Activated naive CD4-positive, alpha-beta T cell treated with anti-CD3 and anti-CD28 coated beads, Interleukin-2, amount 10 ng/mL, durations not matched to agents 7 days and 5 days (primary cell): Measurements from ENCODE around the gene EXOSC2.

ENCODE experiments used
- CTCF ChIA-PET: fragments of 350-600 bp; sonication (Branson Sonifier 250); formaldehyde crosslinking; loops from one replicate; lab custom pipeline; 2021; ENCODE audit warnings: antibody characterized with exemption; lab: Charles Lee
- DNase-seq: peaks from one replicate; pipeline ENCODE4 v3.0.0-alpha.2; 2020
- H3K27ac Mint-ChIP-seq: one replicate; pipeline ENCODE4 v1.8.0; 2021; ENCODE audit warnings: mild to moderate bottlenecking, moderate library complexity, mixed read lengths
- H3K27me3 Mint-ChIP-seq: one replicate; pipeline ENCODE4 v1.8.0; 2021; ENCODE audit warnings: mild to moderate bottlenecking, mixed read lengths
- H3K36me3 Mint-ChIP-seq: one replicate; pipeline ENCODE4 v1.8.0; 2021; ENCODE audit warnings: mixed read lengths
- H3K4me1 Mint-ChIP-seq: one replicate; pipeline ENCODE4 v1.8.0; 2021; ENCODE audit warnings: mixed read lengths
- H3K4me3 Mint-ChIP-seq: one replicate; pipeline ENCODE4 v1.8.0; 2021; ENCODE audit warnings: mild to moderate bottlenecking, moderate library complexity, mixed read lengths
- H3K9me3 Mint-ChIP-seq: one replicate; pipeline ENCODE4 v1.8.0; 2021; ENCODE audit warnings: mixed read lengths

EXOSC2 gene

DNA sequence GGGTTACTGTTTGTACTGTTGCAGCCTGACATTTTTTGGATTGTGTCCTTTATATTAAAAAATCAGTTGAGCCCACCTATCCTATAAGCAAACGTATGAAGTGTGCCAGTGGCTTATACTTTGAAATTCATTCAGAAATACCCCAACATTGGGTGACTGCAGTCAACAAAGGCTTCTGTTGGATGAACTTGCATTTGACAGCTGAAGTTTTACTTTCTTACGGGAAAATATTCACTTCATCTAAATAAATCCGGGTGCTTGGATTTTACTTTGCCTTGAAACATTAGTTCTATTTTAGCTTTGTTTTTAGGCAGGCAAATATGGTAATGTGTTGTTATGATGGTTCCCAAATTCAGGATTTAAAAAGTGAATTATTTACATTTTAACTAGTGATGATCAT lies 21.7 kb downstream of the EXOSC2 start:
- Mint-ChIP-seq H3K27me3 (peaks cover 8% of the 10 kb centered on the region), H3K9me3 (no peaks in the 10 kb centered on the region), H3K4me1 (peaks cover 35% of the 10 kb centered on the region), H3K36me3 (no peaks in the 10 kb centered on the region), H3K27ac (no peak overlapping the region), H3K4me3 (peak overlapping the region; percentile 17)
- CTCF ChIA-PET = interaction anchor here (0.9 kb wide), 1 partner anchor 9 kb away, joined by 5 read pairs; no protein-coding TSS in a partner anchor
- no peak for DNase-seq

- CTCF ChIA-PET = no interaction called here
- no peaks in the 10 kb centered on the region for H3K27me3 Mint-ChIP-seq
- H3K27ac Mint-ChIP-seq = no peak overlapping the region
- H3K9me3 Mint-ChIP-seq = no peaks in the 10 kb centered on the region
- no peak overlapping the region for H3K4me3 Mint-ChIP-seq
- peaks cover 31% of the 10 kb centered on the region for H3K4me1 Mint-ChIP-seq
- DNase-seq = no peak
- no peaks in the 10 kb centered on the region for H3K36me3 Mint-ChIP-seq
These were observed 25.0 kb downstream of the EXOSC2 start for GRCh38 chr9:130718562-130718961.

- Mint-ChIP-seq H3K4me1 (peaks cover 9% of the 10 kb centered on the region), H3K27me3 (no peaks in the 10 kb centered on the region), H3K4me3 (no peak overlapping the region), H3K36me3 (no peaks in the 10 kb centered on the region), H3K9me3 (no peaks in the 10 kb centered on the region), H3K27ac (no peak overlapping the region)
- DNase-seq = no peak
- CTCF ChIA-PET = no interaction called here
These were observed 27.2 kb downstream of the EXOSC2 start for GRCh38 chr9:130720762-130721161.

GRCh38 chr9:130728721-130729120 lies 35.1 kb downstream of the EXOSC2 start:
- Mint-ChIP-seq H3K4me3 (no peak overlapping the region), H3K36me3 (no peaks in the 10 kb centered on the region), H3K27me3 (no peaks in the 10 kb centered on the region), H3K9me3 (no peaks in the 10 kb centered on the region), H3K27ac (no peak overlapping the region), H3K4me1 (no peaks in the 10 kb centered on the region)
- CTCF ChIA-PET = interaction anchor here (0.7 kb wide), 1 partner anchor 318 kb away, joined by 4 read pairs; no protein-coding TSS in a partner anchor
- no peak for DNase-seq

DNA sequence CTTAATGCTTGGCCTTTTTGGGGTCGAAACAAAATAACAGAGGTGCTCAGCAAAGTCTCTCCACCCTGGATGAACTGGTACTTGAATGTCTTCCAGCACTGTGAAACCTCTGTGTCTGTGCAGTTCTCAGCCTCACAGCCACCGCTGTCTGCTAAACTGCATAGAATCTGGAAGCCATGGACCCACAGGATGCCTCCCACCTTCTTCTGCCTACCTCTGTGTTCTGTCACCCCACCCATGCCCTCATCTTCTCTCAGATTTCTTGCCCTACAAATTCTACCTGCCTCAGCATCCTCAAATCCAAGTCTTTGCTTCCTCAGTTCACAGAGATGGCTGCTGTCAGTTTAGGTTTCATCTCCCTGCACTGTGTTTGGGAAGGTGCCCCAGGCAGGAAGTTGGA lies 35.6 kb downstream of the EXOSC2 start:
- H3K27ac Mint-ChIP-seq = no peak overlapping the region
- CTCF ChIA-PET = no interaction called here

GRCh38 chr9:130731355-130731754 lies 37.8 kb downstream of the EXOSC2 start:
- H3K27me3 Mint-ChIP-seq = no peaks in the 10 kb centered on the region
- CTCF ChIA-PET = interaction anchor here (1.7 kb wide), 1 partner anchor 24 kb away, joined by 5 read pairs; no protein-coding TSS in a partner anchor
- no peak for DNase-seq
- no peaks in the 10 kb centered on the region for H3K4me1 Mint-ChIP-seq
- no peaks in the 10 kb centered on the region for H3K9me3 Mint-ChIP-seq
- no peak overlapping the region for H3K27ac Mint-ChIP-seq
- H3K4me3 Mint-ChIP-seq = no peak overlapping the region
- H3K36me3 Mint-ChIP-seq = no peaks in the 10 kb centered on the region

More for the DNA sequence above, 35.6 kb downstream of the EXOSC2 start:
- H3K4me3 Mint-ChIP-seq = no peak overlapping the region
- H3K9me3 Mint-ChIP-seq = no peaks in the 10 kb centered on the region
- no peak for DNase-seq
- no peaks in the 10 kb centered on the region for H3K4me1 Mint-ChIP-seq
- H3K27me3 Mint-ChIP-seq = no peaks in the 10 kb centered on the region
- H3K36me3 Mint-ChIP-seq = no peaks in the 10 kb centered on the region

DNA sequence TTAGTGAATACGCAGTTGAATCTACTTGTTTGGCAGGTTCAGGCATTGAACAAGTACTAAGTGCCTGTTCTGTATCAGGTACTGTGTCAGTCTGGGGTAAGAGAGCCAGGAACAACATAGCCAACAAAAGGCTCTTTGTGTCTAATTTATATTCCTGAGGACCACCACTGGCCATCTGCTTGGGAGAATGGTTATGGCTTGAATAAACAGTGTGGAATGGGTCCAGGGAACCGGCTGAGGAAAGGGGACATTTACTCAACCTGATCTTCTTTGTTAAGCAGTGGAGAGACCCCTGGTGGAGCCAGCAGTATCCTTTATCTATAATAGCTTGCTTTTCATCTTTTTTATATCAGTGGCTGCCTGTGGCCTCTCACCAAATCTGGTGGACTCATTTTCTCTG lies 38.6 kb downstream of the EXOSC2 start:
- H3K27ac Mint-ChIP-seq = no peak overlapping the region
- DNase-seq = no peak
- no peaks in the 10 kb centered on the region for H3K36me3 Mint-ChIP-seq

DNA sequence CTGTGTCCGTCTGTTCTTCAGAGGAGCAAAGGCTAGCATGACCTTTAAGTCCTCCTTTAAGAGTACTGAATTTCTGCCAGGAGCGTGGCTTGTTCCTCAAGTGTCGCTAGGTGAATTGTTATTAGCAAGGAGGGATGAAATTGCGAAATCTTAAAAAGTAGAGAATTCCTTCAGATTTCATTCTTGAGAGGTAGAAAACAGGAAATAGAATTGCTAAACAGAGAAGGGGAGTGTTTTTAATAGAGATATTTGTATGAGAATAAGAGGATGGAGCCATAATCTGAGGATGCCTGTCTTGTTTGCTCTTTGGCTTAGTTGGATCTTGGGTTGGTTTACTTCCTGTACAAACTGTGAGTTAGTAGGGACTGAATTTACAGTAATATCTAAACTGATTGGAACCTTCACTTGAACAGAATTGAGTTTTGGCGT lies 39.2 kb downstream of the EXOSC2 start:
- H3K36me3 Mint-ChIP-seq = no peaks in the 10 kb centered on the region
- no peaks in the 10 kb centered on the region for H3K9me3 Mint-ChIP-seq
- no peaks in the 10 kb centered on the region for H3K27me3 Mint-ChIP-seq
- no peak overlapping the region for H3K27ac Mint-ChIP-seq
- no peaks in the 10 kb centered on the region for H3K4me1 Mint-ChIP-seq
- no peak overlapping the region for H3K4me3 Mint-ChIP-seq
- CTCF ChIA-PET = interaction anchor here (1.0 kb wide), 1 partner anchor 26 kb away, joined by 5 read pairs; no protein-coding TSS in a partner anchor
- no peak for DNase-seq

More for the DNA sequence above, 38.6 kb downstream of the EXOSC2 start:
- no peaks in the 10 kb centered on the region for H3K4me1 Mint-ChIP-seq
- H3K4me3 Mint-ChIP-seq = no peak overlapping the region
- CTCF ChIA-PET = interaction anchor here (0.7 to 1.0 kb wide), 2 partner anchors 25 to 31 kb away, joined by 3 to 5 read pairs; no protein-coding TSS in a partner anchor
- no peaks in the 10 kb centered on the region for H3K9me3 Mint-ChIP-seq
- no peaks in the 10 kb centered on the region for H3K27me3 Mint-ChIP-seq

- no peak overlapping the region for H3K27ac Mint-ChIP-seq
- H3K27me3 Mint-ChIP-seq = no peaks in the 10 kb centered on the region
- CTCF ChIA-PET = no interaction called here
- H3K4me3 Mint-ChIP-seq = no peak overlapping the region
- H3K4me1 Mint-ChIP-seq = no peaks in the 10 kb centered on the region
- no peaks in the 10 kb centered on the region for H3K36me3 Mint-ChIP-seq
- H3K9me3 Mint-ChIP-seq = no peaks in the 10 kb centered on the region
- DNase-seq = no peak
These were observed 42.0 kb downstream of the EXOSC2 start for GRCh38 chr9:130735566-130735965.

- CTCF ChIA-PET = no interaction called here
- Mint-ChIP-seq H3K4me3 (no peak overlapping the region), H3K9me3 (no peaks in the 10 kb centered on the region), H3K27me3 (no peaks in the 10 kb centered on the region), H3K36me3 (no peaks in the 10 kb centered on the region), H3K27ac (no peak overlapping the region), H3K4me1 (no peaks in the 10 kb centered on the region)
- no peak for DNase-seq
These were observed 43.3 kb downstream of the EXOSC2 start for GRCh38 chr9:130736834-130737233.

GRCh38 chr9:130738281-130738680 lies 44.7 kb downstream of the EXOSC2 start:
- no peaks in the 10 kb centered on the region for H3K4me1 Mint-ChIP-seq
- CTCF ChIA-PET = no interaction called here
- H3K27ac Mint-ChIP-seq = no peak overlapping the region
- no peaks in the 10 kb centered on the region for H3K27me3 Mint-ChIP-seq
- no peaks in the 10 kb centered on the region for H3K36me3 Mint-ChIP-seq
- no peak overlapping the region for H3K4me3 Mint-ChIP-seq
- no peaks in the 10 kb centered on the region for H3K9me3 Mint-ChIP-seq
- DNase-seq = no peak

- CTCF ChIA-PET = no interaction called here
These were observed 45.5 kb downstream of the EXOSC2 start for GRCh38 chr9:130739081-130739480.

DNA sequence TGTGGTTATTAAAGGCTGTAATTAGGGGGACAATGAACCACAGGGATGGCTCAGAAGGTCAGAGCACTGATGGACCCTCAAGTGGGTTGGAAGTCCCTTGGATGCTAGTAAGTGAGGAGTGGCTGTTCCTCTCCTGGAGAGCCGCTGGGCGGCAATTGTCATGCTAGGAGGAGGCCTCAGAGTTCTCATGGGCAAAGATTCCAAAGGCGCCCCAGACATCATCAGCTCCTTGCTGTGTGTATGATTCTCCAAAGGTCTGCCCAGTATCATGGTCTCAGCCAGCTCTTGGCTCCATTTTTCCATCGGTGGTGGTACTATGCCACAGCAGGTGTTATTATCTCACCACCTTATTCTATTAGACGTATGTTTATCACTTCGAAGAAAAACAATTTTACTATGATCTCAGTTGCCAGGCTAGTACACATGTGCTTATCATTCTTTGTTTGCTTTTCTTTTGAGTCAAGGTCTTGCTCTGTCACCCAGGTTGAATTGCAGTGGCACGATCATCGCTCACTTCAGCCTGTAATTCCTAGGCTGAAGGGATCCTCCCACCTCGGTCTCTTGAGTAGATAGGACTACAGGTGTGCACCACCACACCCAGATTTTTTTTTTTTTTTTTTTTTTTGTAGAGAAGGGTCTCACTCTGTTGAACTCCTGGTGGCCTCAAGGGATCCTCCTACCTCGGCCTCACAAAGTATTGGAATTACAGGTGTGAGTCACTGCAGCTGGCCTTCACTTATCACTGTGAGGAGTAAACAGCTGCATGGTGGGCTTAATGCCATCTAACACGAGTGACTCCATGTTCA lies 46.8 kb downstream of the EXOSC2 start:
- Mint-ChIP-seq H3K36me3 (no peaks in the 10 kb centered on the region), H3K9me3 (no peaks in the 10 kb centered on the region), H3K4me3 (no peak overlapping the region), H3K27me3 (no peaks in the 10 kb centered on the region), H3K4me1 (no peaks in the 10 kb centered on the region), H3K27ac (no peak overlapping the region)
- DNase-seq = no peak
- CTCF ChIA-PET = interaction anchor here (1.5 kb wide), 1 partner anchor 15 kb away, joined by 4 read pairs; no protein-coding TSS in a partner anchor

More at GRCh38 chr9:130739081-130739480, 45.5 kb downstream of the EXOSC2 start:
- Mint-ChIP-seq H3K27ac (no peak overlapping the region), H3K4me1 (no peaks in the 10 kb centered on the region), H3K27me3 (no peaks in the 10 kb centered on the region), H3K9me3 (no peaks in the 10 kb centered on the region), H3K4me3 (no peak overlapping the region), H3K36me3 (no peaks in the 10 kb centered on the region)
- no peak for DNase-seq

- no peaks in the 10 kb centered on the region for H3K36me3 Mint-ChIP-seq
- no peak for DNase-seq
- no peaks in the 10 kb centered on the region for H3K27me3 Mint-ChIP-seq
- no peaks in the 10 kb centered on the region for H3K4me1 Mint-ChIP-seq
- H3K27ac Mint-ChIP-seq = no peak overlapping the region
- CTCF ChIA-PET = interaction anchor here (1.5 kb wide), 1 partner anchor 14 kb away, joined by 4 read pairs; no protein-coding TSS in a partner anchor
- H3K4me3 Mint-ChIP-seq = no peak overlapping the region
- H3K9me3 Mint-ChIP-seq = no peaks in the 10 kb centered on the region
These were observed 47.4 kb downstream of the EXOSC2 start for GRCh38 chr9:130741024-130741305.
